Measurements from ENCODE around the gene MAP4K3.

DNA sequence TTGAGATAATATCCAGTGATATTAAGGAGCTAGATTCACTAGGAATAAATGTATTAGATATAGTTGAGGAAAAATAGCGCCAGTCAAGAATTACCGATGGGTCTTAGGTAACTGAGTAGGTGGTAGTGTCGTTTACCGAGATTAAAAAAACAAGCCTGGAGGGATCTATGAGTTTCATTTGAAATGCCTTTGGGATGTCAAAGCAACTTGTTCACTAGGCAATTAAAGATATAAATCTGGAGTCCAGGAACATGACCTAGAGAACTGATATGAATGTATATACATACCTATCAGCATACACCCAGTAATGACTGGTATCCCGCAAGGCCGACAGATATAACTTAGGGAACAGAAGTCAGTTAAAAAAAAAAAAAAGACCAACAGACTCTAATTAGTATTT is 29.2 kb upstream of the MAP4K3 start:
- TF ChIP-seq EZH2 (IDR thresholded peaks at IDR 0.05; ENCODE audit: low read depth, low read length, severe bottlenecking) (no peak), CTCF (IDR thresholded peaks at IDR 0.05; ENCODE audit: control extremely low read depth in 1 of 3, insufficient read depth in 1 of 3, low read depth in 1 of 3, low read length in 3 of 3) (no peak), SP1 (IDR thresholded peaks at IDR 0.05; ENCODE audit: low read depth, low read length) (no peak), POLR2A (IDR thresholded peaks at IDR 0.05; ENCODE audit: control extremely low read depth in 1 of 2, low read depth in 2 of 2, low read length in 2 of 2) (no peak)
- TF ChIP-seq, protein P1, sequence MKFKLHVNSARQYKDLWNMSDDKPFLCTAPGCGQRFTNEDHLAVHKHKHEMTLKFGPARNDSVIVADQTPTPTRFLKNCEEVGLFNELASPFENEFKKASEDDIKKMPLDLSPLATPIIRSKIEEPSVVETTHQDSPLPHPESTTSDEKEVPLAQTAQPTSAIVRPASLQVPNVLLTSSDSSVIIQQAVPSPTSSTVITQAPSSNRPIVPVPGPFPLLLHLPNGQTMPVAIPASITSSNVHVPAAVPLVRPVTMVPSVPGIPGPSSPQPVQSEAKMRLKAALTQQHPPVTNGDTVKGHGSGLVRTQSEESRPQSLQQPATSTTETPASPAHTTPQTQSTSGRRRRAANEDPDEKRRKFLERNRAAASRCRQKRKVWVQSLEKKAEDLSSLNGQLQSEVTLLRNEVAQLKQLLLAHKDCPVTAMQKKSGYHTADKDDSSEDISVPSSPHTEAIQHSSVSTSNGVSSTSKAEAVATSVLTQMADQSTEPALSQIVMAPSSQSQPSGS (IDR thresholded peaks at IDR 0.05; ENCODE audit: low read length), result no peak
